ENCODE data around the gene MACROD2. TPM values are rescaled to one million over a fixed set of nuclear protein-coding genes. Genes with fewer than 3 reads are reported as not detected.

The MACROD2 gene
- total RNA-seq, 2 donors from 2014 or later = 0.95 to 4.2 TPM

DNA sequence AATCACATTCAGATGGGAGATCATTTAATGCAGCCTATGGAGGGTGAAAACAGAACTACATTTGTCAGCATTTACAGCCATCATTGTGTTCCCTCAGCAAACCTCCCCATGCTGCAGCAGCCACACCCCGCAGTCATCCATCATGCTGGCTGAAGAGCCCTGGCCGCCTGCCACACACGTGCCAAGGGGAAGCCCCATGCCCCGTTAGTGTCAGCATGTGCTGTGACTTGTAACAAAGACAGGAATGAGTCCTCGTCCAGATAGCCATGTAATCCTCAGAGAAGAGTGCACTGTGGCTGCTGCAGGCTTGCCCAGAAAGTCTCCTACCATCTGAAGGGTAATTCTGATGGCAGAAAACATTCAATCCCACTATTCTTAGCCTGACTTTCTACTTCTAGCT lies 1480.2 kb downstream of the MACROD2 start:
- TF ChIP-seq, protein P1, sequence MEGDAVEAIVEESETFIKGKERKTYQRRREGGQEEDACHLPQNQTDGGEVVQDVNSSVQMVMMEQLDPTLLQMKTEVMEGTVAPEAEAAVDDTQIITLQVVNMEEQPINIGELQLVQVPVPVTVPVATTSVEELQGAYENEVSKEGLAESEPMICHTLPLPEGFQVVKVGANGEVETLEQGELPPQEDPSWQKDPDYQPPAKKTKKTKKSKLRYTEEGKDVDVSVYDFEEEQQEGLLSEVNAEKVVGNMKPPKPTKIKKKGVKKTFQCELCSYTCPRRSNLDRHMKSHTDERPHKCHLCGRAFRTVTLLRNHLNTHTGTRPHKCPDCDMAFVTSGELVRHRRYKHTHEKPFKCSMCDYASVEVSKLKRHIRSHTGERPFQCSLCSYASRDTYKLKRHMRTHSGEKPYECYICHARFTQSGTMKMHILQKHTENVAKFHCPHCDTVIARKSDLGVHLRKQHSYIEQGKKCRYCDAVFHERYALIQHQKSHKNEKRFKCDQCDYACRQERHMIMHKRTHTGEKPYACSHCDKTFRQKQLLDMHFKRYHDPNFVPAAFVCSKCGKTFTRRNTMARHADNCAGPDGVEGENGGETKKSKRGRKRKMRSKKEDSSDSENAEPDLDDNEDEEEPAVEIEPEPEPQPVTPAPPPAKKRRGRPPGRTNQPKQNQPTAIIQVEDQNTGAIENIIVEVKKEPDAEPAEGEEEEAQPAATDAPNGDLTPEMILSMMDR (IDR thresholded peaks at IDR 0.05) = no peak
- Histone ChIP-seq H3K4me3 (no peak overlapping the region), H3K36me3 (no peaks in the 10 kb centered on the region), H3K27me3 (replicated peaks; ENCODE audit: insufficient read depth) (no peaks in the 10 kb centered on the region), H3K4me1 (ENCODE audit: control insufficient read depth in 1 of 2, low read depth in 2 of 2) (peaks cover 0 to 7% of the 10 kb centered on the region in 2 donors), H3K9me3 (no peaks in the 10 kb centered on the region), H3K27ac (no peak overlapping the region)
- no peak for ATAC-seq (ENCODE audit: insufficient number of reproducible peaks, low FRiP score, low read depth)
- DNase-seq (ENCODE audit: low spot score) = no peak

DNA sequence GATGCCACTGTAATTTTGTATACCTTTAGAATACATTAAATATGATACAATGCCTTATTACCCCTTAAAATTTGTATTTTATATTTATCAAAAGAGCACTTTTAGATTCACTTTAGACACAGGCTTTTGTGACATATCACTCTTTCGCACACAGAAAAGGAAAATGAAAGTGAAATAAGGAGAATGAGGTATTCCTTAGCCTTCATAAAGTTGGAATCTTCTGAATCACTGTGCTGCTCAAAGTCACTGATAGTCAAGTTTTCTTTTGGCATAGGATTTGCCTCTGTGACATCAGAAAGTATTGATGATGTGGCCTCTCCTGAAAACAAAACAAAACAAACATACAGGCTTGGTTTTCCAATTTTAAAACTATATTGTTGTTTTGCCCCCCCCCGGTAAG lies 1480.9 kb downstream of the MACROD2 start:
- DNase-seq (ENCODE audit: low spot score) (no peak), ATAC-seq (ENCODE audit: insufficient number of reproducible peaks, low FRiP score, low read depth) (no peak)
- no peak overlapping the region for H3K27ac ChIP-seq

DNA sequence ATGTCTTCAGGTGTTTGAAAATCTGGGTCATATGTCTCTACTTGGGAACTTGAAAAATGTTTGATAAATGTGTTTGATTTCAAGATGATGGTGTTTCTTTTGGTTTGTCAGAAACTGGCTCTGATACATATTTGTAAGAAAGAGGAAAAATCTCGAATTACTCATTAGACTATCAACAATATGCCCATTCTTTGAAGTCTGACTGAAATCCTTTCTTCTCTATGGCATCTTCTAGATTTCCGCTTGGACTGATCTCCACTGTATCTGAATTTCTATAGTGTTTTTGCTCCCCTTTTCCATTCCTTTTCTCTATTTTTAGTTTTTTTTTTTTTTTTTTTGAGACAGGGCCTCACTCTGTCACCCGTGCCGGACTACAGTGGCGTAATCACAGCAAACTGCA lies 1481.5 kb downstream of the MACROD2 start:
- Histone ChIP-seq H3K27me3 (replicated peaks; ENCODE audit: insufficient read depth) (no peaks in the 10 kb centered on the region), H3K36me3 (no peaks in the 10 kb centered on the region), H3K9me3 (no peaks in the 10 kb centered on the region), H3K27ac (no peak overlapping the region), H3K4me1 (ENCODE audit: control insufficient read depth in 1 of 2, low read depth in 2 of 2) (peaks cover 0 to 7% of the 10 kb centered on the region in 2 donors), H3K4me3 (no peak overlapping the region)
- DNase-seq (ENCODE audit: low spot score) = no peak
- TF ChIP-seq, protein P1 (IDR thresholded peaks at IDR 0.05) = no peak
- ATAC-seq (ENCODE audit: insufficient number of reproducible peaks, low FRiP score, low read depth) = no peak

More for the DNA sequence above, 1480.9 kb downstream of the MACROD2 start:
- H3K4me1 ChIP-seq (ENCODE audit: control insufficient read depth in 1 of 2, low read depth in 2 of 2) = peaks cover 0 to 7% of the 10 kb centered on the region in 2 donors
- H3K4me3 ChIP-seq = no peak overlapping the region
- H3K9me3 ChIP-seq = no peaks in the 10 kb centered on the region
- TF ChIP-seq, protein P1 (IDR thresholded peaks at IDR 0.05) = no peak
- H3K36me3 ChIP-seq = no peaks in the 10 kb centered on the region
- H3K27me3 ChIP-seq (replicated peaks; ENCODE audit: insufficient read depth) = no peaks in the 10 kb centered on the region

DNA sequence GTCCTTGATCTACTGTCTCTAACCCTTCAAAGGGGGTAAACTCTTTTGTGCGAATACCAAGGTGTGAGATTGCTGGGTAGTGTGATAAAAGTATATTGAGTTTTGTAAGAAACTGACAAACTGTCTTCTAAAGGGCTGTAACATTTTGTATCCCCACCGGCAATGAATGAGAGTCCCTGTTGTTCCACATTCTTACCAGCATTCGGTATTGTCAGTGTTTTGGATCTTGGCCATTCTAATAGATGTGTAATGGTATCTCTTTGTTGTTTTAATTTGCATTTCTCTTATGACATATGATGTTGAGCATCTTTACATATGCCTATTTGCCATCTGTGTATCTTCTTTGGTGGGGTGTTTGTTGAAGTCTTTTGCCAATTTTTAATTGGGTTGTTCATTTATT lies 1487.2 kb downstream of the MACROD2 start:
- no peak overlapping the region for H3K27ac ChIP-seq
- H3K4me3 ChIP-seq = no peak overlapping the region
- TF ChIP-seq, protein P1 (IDR thresholded peaks at IDR 0.05) = no peak
- no peaks in the 10 kb centered on the region for H3K4me1 ChIP-seq (ENCODE audit: control insufficient read depth in 1 of 2, low read depth in 2 of 2)
- H3K36me3 ChIP-seq = no peaks in the 10 kb centered on the region
- ATAC-seq (ENCODE audit: insufficient number of reproducible peaks, low FRiP score, low read depth) (no peak), DNase-seq (ENCODE audit: low spot score) (no peak)
- H3K9me3 ChIP-seq = no peaks in the 10 kb centered on the region
- no peaks in the 10 kb centered on the region for H3K27me3 ChIP-seq (replicated peaks; ENCODE audit: insufficient read depth)

DNA sequence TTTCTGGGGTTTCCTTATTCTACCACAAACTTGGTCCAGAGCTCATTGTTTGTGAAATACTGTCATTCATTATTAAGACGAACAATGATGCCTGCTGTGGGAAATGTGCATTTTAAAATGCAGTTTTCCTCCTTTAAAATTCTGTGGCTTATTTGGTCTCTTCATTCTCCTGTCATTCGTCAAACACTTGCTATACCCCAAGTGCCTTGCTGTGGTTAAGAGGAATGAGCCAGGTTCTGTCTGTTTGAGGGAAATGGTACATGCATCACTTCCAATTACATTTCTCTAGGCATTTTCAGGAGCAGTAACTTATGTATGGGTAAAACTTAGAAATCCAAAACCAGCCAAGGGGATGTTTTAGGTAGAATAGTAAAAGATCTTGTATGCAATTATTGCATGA lies 1490.2 kb downstream of the MACROD2 start:
- no peaks in the 10 kb centered on the region for H3K27me3 ChIP-seq (replicated peaks; ENCODE audit: insufficient read depth)
- H3K4me1 ChIP-seq (ENCODE audit: control insufficient read depth in 1 of 2, low read depth in 2 of 2) = no peaks in the 10 kb centered on the region
- TF ChIP-seq, protein P1 (IDR thresholded peaks at IDR 0.05) = no peak
- no peaks in the 10 kb centered on the region for H3K9me3 ChIP-seq
- H3K27ac ChIP-seq = no peak overlapping the region
- H3K4me3 ChIP-seq = no peak overlapping the region
- H3K36me3 ChIP-seq = no peaks in the 10 kb centered on the region
- no peak for ATAC-seq (ENCODE audit: insufficient number of reproducible peaks, low FRiP score, low read depth)
- DNase-seq (ENCODE audit: low spot score) = no peak
